ENCODE data around the gene GSTM3.

- no peak for TF ChIP-seq CTCF (IDR thresholded peaks at IDR 0.05)
- no peak for TF ChIP-seq POLR2A (IDR thresholded peaks at IDR 0.05)
These were observed 49.5 kb upstream of the GSTM3 start for GRCh38 chr1:109790329-109790728.

All from body of pancreas (tissue), 4 donors.